GM21576 (cell line): ENCODE measurements around the gene SGK1.

Experiments used
- ATAC-seq: cut with Tn5 transposase; IDR thresholded peaks from one replicate; pipeline ENCODE4 v1.9.1; 2021; ENCODE audit warnings: mild to moderate bottlenecking, moderate library complexity; ENCODE audit not compliant: unreplicated experiment

SGK1 gene

DNA sequence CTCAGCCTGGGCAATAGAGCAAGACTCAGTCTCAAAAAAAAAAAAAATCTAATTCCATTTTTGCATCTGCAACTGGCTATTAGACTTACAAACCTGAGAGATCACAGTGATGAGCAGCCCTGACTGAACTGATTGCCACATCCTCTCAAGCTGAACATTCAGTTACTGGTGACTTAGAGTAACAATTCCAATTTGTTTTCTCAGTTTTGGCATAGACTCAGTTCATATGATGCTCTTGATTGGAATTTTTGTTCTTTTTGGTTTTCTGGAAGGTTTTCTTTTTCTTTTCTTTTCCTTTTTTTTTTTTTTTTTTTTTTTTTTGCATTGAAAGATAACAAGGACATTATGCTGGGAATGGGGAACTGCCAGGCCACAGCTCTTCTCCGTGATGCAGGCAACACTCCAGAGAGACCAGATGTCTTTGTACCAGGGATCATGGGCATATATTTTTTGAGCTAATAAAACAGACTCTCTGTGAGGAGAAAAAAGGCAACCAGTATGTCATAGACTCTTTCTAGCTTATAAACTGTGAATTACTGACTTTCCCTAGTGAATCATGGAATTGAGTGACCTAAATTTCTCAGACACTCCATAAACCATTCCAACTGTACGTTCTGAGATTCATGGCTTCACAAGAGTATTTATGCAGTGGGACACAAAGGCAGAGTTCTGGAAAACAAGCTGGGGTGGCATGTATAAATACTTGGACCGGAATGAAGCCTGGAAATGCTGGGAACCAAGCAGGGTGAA, 179.5 kb downstream of the SGK1 start:
- ATAC-seq, result no peak

DNA sequence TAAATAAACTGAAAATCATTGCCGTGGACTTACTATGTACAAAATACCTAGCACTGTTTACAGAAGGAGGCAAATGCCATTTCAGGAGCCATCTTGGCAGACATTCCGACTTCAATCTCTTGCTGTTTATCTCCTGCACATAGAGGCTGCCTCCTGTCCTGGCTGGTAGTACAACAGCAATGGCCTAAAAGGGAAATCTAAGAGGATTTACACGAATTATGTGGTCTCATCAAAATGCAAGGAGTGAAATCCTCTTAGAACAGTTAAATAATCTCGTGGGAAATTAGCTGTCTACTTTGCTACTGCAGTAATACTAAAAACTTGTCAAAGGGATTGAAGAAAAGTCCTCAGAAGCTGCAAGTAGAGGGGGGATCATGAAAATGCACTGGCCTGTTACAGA, 183.3 kb downstream of the SGK1 start:
- ATAC-seq, result no peak

DNA sequence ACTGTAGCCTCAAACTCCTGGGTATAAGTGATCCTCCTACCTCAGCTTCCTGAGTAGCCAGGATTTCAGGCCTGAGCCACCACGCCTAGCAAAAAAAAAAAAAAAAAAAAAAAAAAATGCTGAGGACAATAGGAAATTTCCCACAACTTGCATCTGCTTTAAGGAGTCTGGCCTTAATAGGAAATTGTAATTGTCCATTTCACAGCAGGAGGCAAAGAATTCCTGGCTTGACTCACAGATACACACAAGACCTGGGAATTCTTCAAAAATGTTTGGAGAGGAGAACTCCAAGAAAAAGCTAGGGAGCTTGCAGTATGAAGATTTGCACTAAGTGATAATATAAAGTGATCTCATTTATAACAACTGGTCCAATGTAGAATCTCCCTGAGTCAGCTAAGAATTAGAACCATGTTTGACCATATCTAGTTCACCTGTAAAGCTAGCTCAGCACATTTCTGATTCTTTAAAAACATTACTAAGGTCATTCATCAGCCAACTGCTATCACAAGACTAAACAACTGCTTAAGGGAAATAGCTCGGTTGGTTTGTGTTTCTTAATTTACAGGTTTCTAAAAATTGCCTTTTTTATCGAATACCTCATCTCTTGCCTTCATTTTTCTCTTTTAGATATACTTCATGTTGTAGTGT, 185.3 kb downstream of the SGK1 start:
- no peak for ATAC-seq

DNA sequence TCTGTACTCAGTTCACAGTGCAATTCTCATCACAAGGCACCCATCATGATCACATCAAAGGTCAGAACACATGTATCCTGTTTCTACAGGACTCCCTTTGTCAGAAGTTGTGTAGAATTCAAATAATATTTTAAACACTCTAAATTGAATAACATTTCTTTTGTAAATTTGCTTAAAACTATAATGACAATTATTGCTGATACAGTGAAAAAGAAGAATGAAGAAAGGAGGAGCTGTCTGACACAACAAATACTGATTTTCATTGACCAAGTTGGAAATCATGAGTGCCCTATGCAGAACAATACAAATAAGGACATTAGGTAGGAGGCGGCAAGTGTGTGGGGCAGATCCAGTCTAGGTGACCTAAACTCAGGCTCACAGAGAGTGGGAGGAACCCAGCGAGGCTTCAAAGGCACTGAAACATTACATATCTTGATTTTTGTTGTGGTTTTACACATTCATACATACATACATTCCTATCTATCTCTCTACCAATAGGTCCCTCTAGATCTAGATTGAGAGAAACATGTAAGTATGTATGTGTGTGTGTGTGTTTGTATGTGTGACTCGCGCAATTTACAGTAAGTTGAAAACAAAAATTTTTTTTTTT, 186.3 kb downstream of the SGK1 start:
- no peak for ATAC-seq

DNA sequence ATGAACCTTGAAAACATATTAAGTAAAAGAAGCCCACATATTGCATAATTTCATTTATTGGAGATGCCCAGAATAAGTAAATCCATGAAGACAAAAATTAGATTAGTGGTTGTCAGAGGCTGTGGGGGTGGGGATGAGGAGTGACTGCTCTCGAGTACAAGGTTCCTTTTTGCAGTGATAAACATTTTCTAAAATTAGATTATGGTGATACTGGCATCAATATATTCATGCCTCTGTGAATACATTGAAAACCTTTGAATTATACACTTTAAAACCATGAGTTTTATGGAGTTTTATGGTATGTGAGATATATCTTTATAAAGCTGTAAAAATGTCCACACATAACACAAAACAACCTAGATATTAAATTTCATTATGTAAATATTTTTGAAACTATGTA, 189.8 kb downstream of the SGK1 start:
- ATAC-seq, result no peak

DNA sequence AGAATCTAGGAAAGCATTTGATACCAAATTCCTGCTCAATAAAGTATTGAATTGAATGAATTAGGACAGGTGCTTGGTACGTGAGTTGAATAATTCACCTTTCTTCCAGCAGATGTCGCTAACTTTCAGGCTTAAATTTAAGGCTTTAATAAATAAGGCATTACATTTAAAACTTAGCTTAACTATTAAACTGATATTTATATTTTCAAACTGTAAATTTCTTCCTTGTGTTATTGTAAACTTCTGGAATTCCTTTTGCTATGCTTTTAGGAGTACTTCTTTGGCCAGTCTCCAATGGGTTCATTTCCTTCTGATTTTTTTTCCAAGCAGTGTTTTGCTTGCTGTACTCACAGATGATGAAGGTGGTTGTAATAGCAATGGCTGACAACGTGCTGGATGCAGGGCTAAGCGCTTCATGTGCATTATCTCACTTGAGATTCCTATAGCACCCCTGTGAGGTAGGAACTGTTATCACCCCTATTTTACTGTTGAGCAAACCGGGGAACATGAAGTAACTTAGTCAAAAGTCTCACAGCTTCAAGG, 194.2 kb downstream of the SGK1 start:
- peak; percentile 63 for ATAC-seq

DNA sequence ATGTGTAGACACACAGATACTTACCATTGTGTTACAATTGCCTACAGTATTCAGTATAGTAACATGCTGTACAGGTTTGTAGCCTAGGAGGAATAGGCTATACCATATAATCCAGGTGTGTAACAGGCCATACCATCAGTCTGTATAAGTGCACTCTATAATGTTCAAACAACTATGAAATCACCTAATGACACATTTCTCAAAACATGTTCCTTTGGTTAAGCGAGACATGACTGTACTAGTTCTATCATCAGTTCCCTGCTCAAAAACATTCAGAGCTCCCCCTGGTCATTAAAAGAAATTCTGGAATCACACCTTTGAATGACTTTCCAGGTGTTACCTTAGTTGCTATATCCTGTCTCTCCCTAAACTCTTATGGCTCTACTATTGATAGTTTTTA, 195.1 kb downstream of the SGK1 start:
- ATAC-seq, result no peak

DNA sequence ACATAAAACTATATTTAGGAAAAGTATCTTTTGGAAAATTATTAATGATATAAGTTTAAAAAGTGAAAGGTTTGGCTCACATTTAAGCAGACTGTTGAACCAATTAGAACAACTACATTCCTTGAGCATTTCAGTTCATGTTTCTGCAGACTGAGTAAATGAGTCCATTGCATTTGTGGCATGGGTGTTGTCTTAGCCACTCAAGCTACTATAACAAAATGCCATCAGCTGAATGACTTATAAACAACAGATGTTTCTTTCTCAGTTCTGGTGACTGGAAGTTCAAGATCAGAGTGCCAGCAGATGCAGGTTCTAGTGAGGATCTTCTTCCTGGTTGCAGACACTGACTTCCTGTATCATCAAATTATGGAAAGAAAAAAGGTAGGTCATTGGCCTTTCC, 198.4 kb downstream of the SGK1 start:
- no peak for ATAC-seq
